IMR-90 (cell line): ENCODE measurements around the gene POR. TPM values are rescaled to one million over a fixed set of nuclear protein-coding genes. Genes with fewer than 3 reads are reported as not detected.

Experiments used
- ATAC-seq: fragments of 200-7000 bp; cut with Tn5 transposase; 2 replicates; pipeline ENCODE4 v1.9.1; 2020; ENCODE audit warnings: low read depth, mild to moderate bottlenecking, moderate library complexity
- BruUV-seq: library from RNA; stranded (reverse); fragments of 400-500 nt; replicated peaks from 2 replicates; lab custom pipeline; 2021; lab: Mats Ljungman, UMichigan
- CTCF ChIA-PET: fragments of 300-600 bp; formaldehyde crosslinking; extraction: SDS; loops from one replicate; lab custom pipeline; 2021; ENCODE audit warnings: antibody characterized with exemption; lab: Yijun Ruan, JAX
- POLR2A ChIA-PET: fragments of 300-600 bp; sonication (Branson Sonifier 250); formaldehyde crosslinking; loops from one replicate; lab custom pipeline; 2022; ENCODE audit warnings: antibody characterized with exemption; ENCODE audit not compliant: unreplicated experiment; lab: Charles Lee
- DNase-seq: peaks from one replicate; pipeline ENCODE4 v3.0.0; 2013
- H2AFZ ChIP-seq: replicated peaks from 2 replicates; pipeline ENCODE3; 2013; ENCODE audit warnings: low read length, mild to moderate bottlenecking; ENCODE audit not compliant: poor library complexity
- H2AK5ac ChIP-seq: 2 replicates; pipeline ENCODE4 v1.6.1; 2013; ENCODE audit warnings: low read depth, low read length, inconsistent platforms
- H2AK9ac ChIP-seq: replicated peaks from 2 replicates; pipeline ENCODE3; 2013; ENCODE audit warnings: mild to moderate bottlenecking, low read depth, low read length, moderate library complexity; ENCODE audit not compliant: poor library complexity
- H2BK120ac ChIP-seq: 2 replicates; pipeline ENCODE4 v1.6.1; 2013; ENCODE audit warnings: low read depth, low read length, inconsistent platforms
- H2BK15ac ChIP-seq: 3 replicates; pipeline ENCODE4 v1.6.1; 2013; ENCODE audit warnings: low read depth, low read length, inconsistent platforms
- H2BK20ac ChIP-seq: 2 replicates; pipeline ENCODE4 v1.6.1; 2013; ENCODE audit warnings: low read depth, mild to moderate bottlenecking, inconsistent platforms, low read length, moderate library complexity
- H2BK5ac ChIP-seq: 2 replicates; pipeline ENCODE4 v1.6.1; 2013; ENCODE audit warnings: mild to moderate bottlenecking, low read depth, low read length, inconsistent platforms; ENCODE audit not compliant: poor library complexity, severe bottlenecking
- H3K14ac ChIP-seq: replicated peaks from 2 replicates; pipeline ENCODE4 v1.6.1; 2013; ENCODE audit warnings: low read depth, low read length, inconsistent platforms
- H3K18ac ChIP-seq: 2 replicates; pipeline ENCODE4 v1.6.1; 2013; ENCODE audit warnings: low read depth, low read length, control low read depth
- H3K23ac ChIP-seq: 2 replicates; pipeline ENCODE4 v1.6.1; 2013; ENCODE audit warnings: low read depth, low read length, inconsistent platforms
- H3K27ac ChIP-seq: 2 replicates; pipeline ENCODE4 v1.5.1; 2013; ENCODE audit warnings: mild to moderate bottlenecking, control low read depth, low read length; ENCODE audit not compliant: insufficient read depth
- H3K27me3 ChIP-seq: 2 replicates; pipeline ENCODE4 v1.6.1; 2013; ENCODE audit warnings: low read length; ENCODE audit not compliant: control insufficient read depth, insufficient read depth
- H3K36me3 ChIP-seq: 2 replicates; pipeline ENCODE4 v1.6.1; 2013; ENCODE audit warnings: low read length, mixed read lengths; ENCODE audit not compliant: control insufficient read depth, insufficient read depth
- H3K4ac ChIP-seq: 2 replicates; pipeline ENCODE4 v1.6.1; 2013; ENCODE audit warnings: low read depth, low read length, inconsistent platforms
- H3K4me1 ChIP-seq: 2 replicates; pipeline ENCODE4 v1.6.1; 2013; ENCODE audit warnings: low read length, mixed read lengths; ENCODE audit not compliant: control insufficient read depth, insufficient read depth
- H3K4me2 ChIP-seq: 2 replicates; pipeline ENCODE4 v1.6.1; 2013; ENCODE audit warnings: low read depth, mild to moderate bottlenecking, control low read depth, low read length, moderate library complexity
- H3K4me3 ChIP-seq: 2 replicates; pipeline ENCODE4 v1.5.1; 2013; ENCODE audit warnings: low read depth, mild to moderate bottlenecking, control low read depth, low read length, moderate library complexity; ENCODE audit not compliant: insufficient read depth
- H3K56ac ChIP-seq: 2 replicates; pipeline ENCODE4 v1.6.1; 2013; ENCODE audit warnings: low read length, inconsistent platforms; ENCODE audit not compliant: insufficient read depth; ENCODE audit errors: extremely low read depth
- H3K79me1 ChIP-seq, 2 experiments: 2 replicates each; pipeline ENCODE4 v1.6.1; 2013; ENCODE audit warnings: low read length in 2 of 2, inconsistent platforms in 1 of 2, low read depth in 1 of 2
- H3K9ac ChIP-seq: 2 replicates; pipeline ENCODE4 v1.6.1; 2013; ENCODE audit warnings: low read depth, low read length, control low read depth
- H3K9me1 ChIP-seq: 2 replicates; pipeline ENCODE4 v1.6.1; 2013; ENCODE audit warnings: low read length, inconsistent platforms; ENCODE audit not compliant: insufficient read depth
- H3K9me3 ChIP-seq: 2 replicates; pipeline ENCODE4 v1.6.1; 2013; ENCODE audit warnings: low read length; ENCODE audit not compliant: control insufficient read depth, insufficient read depth
- H4K20me1 ChIP-seq: 2 replicates; pipeline ENCODE4 v1.6.1; 2013; ENCODE audit warnings: low read length, inconsistent platforms; ENCODE audit not compliant: insufficient read depth
- H4K5ac ChIP-seq: 2 replicates; pipeline ENCODE4 v1.6.1; 2013; ENCODE audit warnings: mild to moderate bottlenecking, low read depth, low read length, control low read depth
- H4K8ac ChIP-seq, 2 experiments: 2 replicates each; pipeline ENCODE4 v1.6.1; 2013; ENCODE audit warnings: low read depth in 2 of 2, low read length in 2 of 2, control low read depth in 1 of 2, inconsistent platforms in 1 of 2
- H4K91ac ChIP-seq: 2 replicates; pipeline ENCODE4 v1.6.1; 2013; ENCODE audit warnings: low read depth, low read length, inconsistent platforms; ENCODE audit not compliant: insufficient read depth
- BHLHE40 ChIP-seq: fragments of 150-350 bp; IDR thresholded peaks from 2 replicates; pipeline ENCODE4 v1.6.1; 2016; ENCODE audit warnings: mild to moderate bottlenecking, low read depth, low read length
- CEBPB ChIP-seq: IDR thresholded peaks from 2 replicates; pipeline ENCODE4 v1.6.1; 2012; ENCODE audit warnings: low read depth, low read length, improper control_type of control experiment
- CHD1 ChIP-seq: IDR thresholded peaks from 2 replicates; pipeline ENCODE4 v1.6.1; 2012; ENCODE audit warnings: low read depth, low read length, improper control_type of control experiment
- CTCF ChIP-seq: conservative IDR thresholded peaks from 2 replicates; pipeline ENCODE4 v1.5.1; 2012; ENCODE audit warnings: mild to moderate bottlenecking, low read depth, low read length, improper control_type of control experiment
- FOS ChIP-seq: fragments of 150-350 bp; IDR thresholded peaks from 2 replicates; pipeline ENCODE4 v1.6.1; 2016; ENCODE audit warnings: low read depth, low read length
- MAZ ChIP-seq: IDR thresholded peaks from 2 replicates; pipeline ENCODE4 v1.6.1; 2012; ENCODE audit warnings: low read depth, mild to moderate bottlenecking, low read length, improper control_type of control experiment, moderate library complexity, borderline replicate concordance
- MXI1 ChIP-seq: IDR thresholded peaks from 2 replicates; pipeline ENCODE4 v1.6.1; 2012; ENCODE audit warnings: low read depth, mild to moderate bottlenecking, low read length, moderate library complexity, borderline replicate concordance
- POLR2A ChIP-seq: IDR thresholded peaks from 2 replicates; pipeline ENCODE4 v1.6.1; 2012; ENCODE audit warnings: mild to moderate bottlenecking, low read depth, low read length
- RAD21 ChIP-seq: IDR thresholded peaks from 2 replicates; pipeline ENCODE4 v1.6.1; 2012; ENCODE audit warnings: low read length, improper control_type of control experiment
- RCOR1 ChIP-seq: IDR thresholded peaks from 2 replicates; pipeline ENCODE4 v1.6.1; 2012; ENCODE audit warnings: mild to moderate bottlenecking, low read length, improper control_type of control experiment; ENCODE audit not compliant: insufficient replicate concordance
- RFX5 ChIP-seq: IDR thresholded peaks from 2 replicates; pipeline ENCODE4 v1.8.0; 2012; ENCODE audit warnings: low read depth, mild to moderate bottlenecking, low read length, moderate library complexity
- SMC3 ChIP-seq: fragments of 150-350 bp; IDR thresholded peaks from 2 replicates; pipeline ENCODE4 v1.6.1; 2016; ENCODE audit warnings: low read depth, mild to moderate bottlenecking, antibody characterized with exemption, low read length, moderate library complexity
- USF2 ChIP-seq: fragments of 150-350 bp; IDR thresholded peaks from 2 replicates; pipeline ENCODE4 v1.6.1; 2017; ENCODE audit warnings: mild to moderate bottlenecking, antibody characterized with exemption, low read length, low read depth
- WGBS, 2 experiments: methylation state at CpG; one replicate each; pipeline versions ENCODE4 v1.1.5 to v1.1.7; 2013; ENCODE audit warnings: missing lambda C conversion rate in 2 of 2; ENCODE audit not compliant: insufficient read length in 1 of 2; ENCODE audit errors: extremely low coverage in 2 of 2; 5-methylcytosine and 5-hydroxymethylcytosine counted together
- dilution Hi-C: fragments of 300-500 bp; cut with HindIII; formaldehyde crosslinking; loops from one replicate; pipeline ENCODE4 v1.14.3; 2018; ENCODE audit warnings: low sequenced_read_pairs; ENCODE audit not compliant: unreplicated experiment
- in situ Hi-C: fragments of 300-500 bp; cut with MboI; formaldehyde crosslinking; loops from 3 replicates; pipeline ENCODE4 v1.14.3; 2019; ENCODE audit warnings: low sequenced_read_pairs, inconsistent platforms, mixed read lengths
- intact Hi-C: fragments of 100-400 bp; cut with micrococcal nuclease; formaldehyde crosslinking; loops from 2 replicates; pipeline ENCODE4 v1.10.0; 2022
- polyA plus RNA-seq, 3 experiments: library from polyadenylated mRNA; depleted of rRNA; stranded (reverse); fragments of >200 nt; gene quantifications; 2 replicates each; pipeline ENCODE4 v1.2.3, GENCODE V29; 2012; ENCODE audit warnings: low replicate concordance in 1 of 3
- total RNA-seq: library from RNA; depleted of rRNA; stranded (reverse); fragments of >200 nt; gene quantifications from 2 replicates; pipeline ENCODE4 v1.2.3, GENCODE V29; 2012

Gene POR
- total and polyA plus RNA-seq, 2 of the 4 experiments (the other 2 are of a cell fraction): 25.5 to 42.2 TPM

- Histone ChIP-seq H3K9me1 (no peaks in the 10 kb centered on the region), H2BK15ac (no peak overlapping the region), H4K20me1 (no peaks in the 10 kb centered on the region; the same call in 1 of the 2 replicates), H2AK5ac (no peak overlapping the region), H3K14ac (no peak overlapping the region), H4K5ac (no peak overlapping the region), H2BK120ac (no peak overlapping the region), H3K18ac (no peak overlapping the region), H4K8ac (no peak overlapping the region), H3K4ac (no peak overlapping the region), H3K4me3 (no peak overlapping the region), H3K23ac (no peak overlapping the region), H3K56ac (no peak overlapping the region), H3K27ac (no peak overlapping the region), H3K79me1 (no peaks in the 10 kb centered on the region), H3K27me3 (no peaks in the 10 kb centered on the region), H3K4me1 (no peaks in the 10 kb centered on the region), H3K9ac (no peak overlapping the region), H3K36me3 (peaks cover 64% of the 10 kb centered on the region), H4K91ac (no peak overlapping the region), H2AK9ac (peak overlapping the region; percentile 78), H2BK20ac (no peak overlapping the region), H2BK5ac (no peak overlapping the region), H3K9me3 (no peaks in the 10 kb centered on the region), H3K4me2 (no peak overlapping the region), H2AFZ (no peak overlapping the region)
- 91% methylated on average over 24 of the region's 38 CpGs; no CpG with 5 or more reads in 1 of the 2 experiments for WGBS, 2 experiments
- CTCF ChIA-PET: no interaction called here
- BruUV-seq: no TSS peak
- POLR2A ChIA-PET: no interaction called here
- dilution Hi-C loops: no loop called here
- ATAC-seq (no peak), DNase-seq (no peak)
- TF ChIP-seq CHD1 (no peak), MXI1 (no peak), RAD21 (no peak), POLR2A (no peak), BHLHE40 (no peak), RFX5 (no peak), FOS (no peak), SMC3 (no peak), RCOR1 (no peak), MAZ (no peak), CTCF (no peak), USF2 (no peak), CEBPB (no peak)
- in situ Hi-C loops: no loop called here
- intact Hi-C loops: no loop called here
These were observed 66.7 kb downstream of the POR start for GRCh38 chr7:75981453-75982305.
